Jurkat, Clone E6-1 (cell line): ENCODE data around the gene OR4C11. TPM values are rescaled to one million over a fixed set of nuclear protein-coding genes. Genes with fewer than 3 reads are reported as not detected.

Experiments
- DNase-seq: peaks from one replicate; pipeline ENCODE4 v3.0.0-alpha.2; 2011; ENCODE audit warnings: low read depth, low spot score
- H3K4me3 ChIP-seq: 2 replicates; pipeline ENCODE4 v1.5.1; 2011; ENCODE audit warnings: mild to moderate bottlenecking, low read length, control low read depth, moderate library complexity
- polyA plus RNA-seq: library from polyadenylated mRNA; unstranded; fragments of >200 nt; gene quantifications from one replicate; pipeline ENCODE4 v1.2.1, GENCODE V29; 2012; ENCODE audit warnings: missing spikeins; ENCODE audit not compliant: insufficient read length, insufficient read depth

OR4C11 gene, protein sequence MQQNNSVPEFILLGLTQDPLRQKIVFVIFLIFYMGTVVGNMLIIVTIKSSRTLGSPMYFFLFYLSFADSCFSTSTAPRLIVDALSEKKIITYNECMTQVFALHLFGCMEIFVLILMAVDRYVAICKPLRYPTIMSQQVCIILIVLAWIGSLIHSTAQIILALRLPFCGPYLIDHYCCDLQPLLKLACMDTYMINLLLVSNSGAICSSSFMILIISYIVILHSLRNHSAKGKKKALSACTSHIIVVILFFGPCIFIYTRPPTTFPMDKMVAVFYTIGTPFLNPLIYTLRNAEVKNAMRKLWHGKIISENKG
- not detected for polyA plus RNA-seq

DNA sequence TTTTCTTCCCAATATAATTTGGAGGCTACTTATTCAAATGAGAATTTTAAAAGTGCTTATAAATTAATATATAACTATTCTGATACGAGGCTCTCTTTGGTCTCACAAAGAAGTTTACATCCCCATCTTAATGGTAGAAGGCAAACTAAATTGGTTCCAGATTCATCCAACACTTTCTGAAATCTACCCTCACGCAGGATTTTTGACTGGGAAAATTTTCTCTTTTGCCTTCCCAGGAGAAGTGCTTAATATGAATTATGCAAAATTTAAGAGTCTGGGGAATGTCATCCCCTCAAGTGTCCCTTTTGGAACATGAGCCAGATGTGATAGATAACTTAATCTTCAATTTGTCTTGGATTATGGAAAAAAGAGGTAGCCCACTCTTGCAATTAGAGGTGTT, at the start of gene OR4C11:
Gene OR4C11, minus strand, starts transcription at position 101 of the 400 bp plus-strand sequence. CDS start 3,272 bp downstream, outside the sequence.
- DNase-seq: no peak

DNA sequence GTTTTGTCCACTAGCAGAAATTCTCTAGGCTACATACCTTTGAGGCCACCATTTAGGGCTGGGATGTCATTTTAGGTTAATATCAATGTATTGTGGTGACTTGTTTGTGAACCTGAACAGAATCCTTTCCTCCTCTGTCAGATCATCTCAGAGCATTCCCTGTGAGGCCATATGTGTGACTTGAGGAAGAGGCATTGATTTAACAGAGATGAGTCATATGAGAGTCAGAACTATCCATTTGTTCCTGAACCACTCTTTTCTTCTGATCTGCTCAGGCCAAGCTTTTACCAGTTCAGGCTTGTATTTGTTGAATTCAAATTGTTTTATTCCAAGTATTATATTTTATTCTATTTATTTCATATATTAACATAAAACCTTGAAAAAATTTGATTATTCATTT, 47.7 kb upstream of the OR4C11 start:
- DNase-seq: no peak
- no peak overlapping the region for H3K4me3 ChIP-seq

More for the DNA sequence above, at the start of gene OR4C11:
- no peak within 1 kb of the TSS for H3K4me3 ChIP-seq

DNA sequence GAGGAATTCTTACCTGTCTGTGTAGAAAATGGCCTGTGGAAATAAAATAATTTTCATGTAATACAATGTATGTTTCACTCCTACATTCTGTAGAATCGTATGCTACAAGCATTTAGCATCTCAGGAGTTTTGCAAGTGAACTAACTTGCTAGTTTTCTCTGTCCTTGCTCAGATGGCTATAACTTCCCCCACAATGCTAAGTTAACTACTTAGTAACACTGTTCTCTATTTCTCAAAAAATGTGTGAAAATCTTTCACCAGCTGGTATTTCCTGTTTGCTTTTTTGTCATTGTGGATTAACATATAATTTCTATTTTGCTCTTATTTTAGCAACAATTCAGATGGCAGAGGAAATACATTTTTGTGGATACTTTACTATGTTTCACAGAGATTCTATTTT, 45.1 kb upstream of the OR4C11 start:
- no peak overlapping the region for H3K4me3 ChIP-seq
- no peak for DNase-seq

DNA sequence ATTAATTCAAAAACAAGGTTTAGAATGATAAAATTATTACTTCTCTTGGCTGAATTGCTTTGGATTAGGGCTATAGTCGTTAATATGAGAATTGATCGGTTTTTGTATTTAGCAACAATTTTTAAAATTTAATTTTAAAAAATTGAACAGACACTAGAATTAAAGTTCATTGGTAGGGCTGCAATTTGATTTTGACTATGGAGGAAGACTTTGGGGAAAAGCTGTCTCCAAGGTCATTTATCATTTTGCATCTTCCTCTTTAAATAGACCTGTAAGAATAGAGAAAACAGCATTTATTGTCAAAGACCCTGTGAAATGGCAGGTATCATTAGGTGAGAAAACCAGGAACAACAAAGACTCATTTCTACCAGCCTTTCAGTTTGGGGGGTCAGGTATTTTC, 40.6 kb upstream of the OR4C11 start, which contains the start of gene OR4S2:
Gene OR4S2, plus strand, starts transcription at position 301 of the 400 bp plus-strand sequence. CDS start 2,577 bp downstream, outside the sequence.
- DNase-seq: no peak

DNA sequence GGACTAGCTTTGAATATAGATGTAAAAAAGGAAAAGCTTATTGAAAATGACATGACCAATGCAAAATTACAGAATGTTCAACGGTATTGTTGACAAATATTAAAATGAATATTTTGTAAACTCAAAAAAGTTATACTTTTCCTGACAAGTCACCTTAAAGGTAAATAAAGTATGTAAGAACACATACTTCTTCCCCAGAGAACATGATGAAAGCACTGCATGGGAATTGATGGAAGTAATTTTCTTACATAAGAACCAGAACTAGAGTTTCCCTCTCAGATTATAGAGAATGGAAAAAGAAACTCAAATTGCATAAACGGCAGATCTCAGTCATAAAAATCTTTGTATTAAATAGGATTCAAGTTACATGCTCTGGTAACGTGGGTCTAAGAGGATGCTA, 27.4 kb upstream of the OR4C11 start, which contains the start of gene OR4P4:
Gene OR4P4, plus strand, starts transcription at position 301 of the 400 bp plus-strand sequence.
- H3K4me3 ChIP-seq: no peak within 1 kb of the TSS
- no peak for DNase-seq

More for the DNA sequence above, 40.6 kb upstream of the OR4C11 start, which contains the start of gene OR4S2:
- H3K4me3 ChIP-seq: no peak within 1 kb of the TSS

DNA sequence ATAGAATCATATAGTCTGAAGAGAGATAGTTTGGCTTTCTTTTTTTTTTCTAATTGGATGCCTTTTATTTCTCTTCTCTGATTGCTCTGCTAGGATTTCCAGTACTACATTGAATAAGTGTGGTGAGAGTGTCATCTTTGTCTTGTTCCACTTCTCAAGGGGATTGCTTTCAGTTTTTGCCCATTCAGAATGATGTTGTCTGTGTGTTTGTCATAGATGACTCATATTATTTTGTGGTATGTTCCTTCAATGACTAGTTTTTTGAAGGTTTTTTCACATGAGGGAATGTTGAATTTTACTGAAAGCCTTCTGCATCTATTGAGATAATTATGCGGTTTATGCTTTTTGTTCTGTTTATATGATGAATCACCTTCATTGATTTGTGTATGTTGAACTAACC, 17.1 kb upstream of the OR4C11 start:
- H3K4me3 ChIP-seq: no peak overlapping the region
- DNase-seq: no peak

DNA sequence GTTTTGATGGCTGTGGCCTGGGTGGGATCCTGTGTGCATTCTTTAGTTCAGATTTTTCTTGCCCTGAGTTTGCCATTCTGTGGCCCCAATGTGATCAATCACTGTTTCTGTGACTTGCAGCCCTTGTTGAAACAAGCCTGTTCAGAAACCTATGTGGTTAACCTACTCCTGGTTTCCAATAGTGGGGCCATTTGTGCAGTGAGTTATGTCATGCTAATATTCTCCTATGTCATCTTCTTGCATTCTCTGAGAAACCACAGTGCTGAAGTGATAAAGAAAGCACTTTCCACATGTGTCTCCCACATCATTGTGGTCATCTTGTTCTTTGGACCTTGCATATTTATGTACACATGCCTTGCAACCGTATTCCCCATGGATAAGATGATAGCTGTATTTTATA, 34.9 kb downstream of the OR4C11 start:
- DNase-seq: no peak

DNA sequence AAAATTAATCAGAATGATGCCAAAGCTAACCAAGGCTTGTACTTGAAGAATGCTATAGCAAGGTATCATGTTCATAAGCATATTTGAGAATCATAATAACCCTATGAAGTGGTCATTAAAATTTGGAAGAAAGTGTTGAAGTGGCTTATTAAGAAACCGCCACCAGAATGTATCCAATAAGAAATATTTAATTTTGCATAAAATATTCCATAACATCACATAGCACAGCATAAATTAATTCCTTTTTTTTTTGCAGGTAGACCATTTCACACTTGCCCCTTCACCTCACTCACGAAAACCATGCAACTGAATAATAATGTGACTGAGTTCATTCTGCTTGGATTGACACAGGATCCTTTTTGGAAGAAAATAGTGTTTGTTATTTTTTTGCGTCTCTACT, 35.6 kb downstream of the OR4C11 start, which contains the start of gene OR4C16:
Gene OR4C16, plus strand, starts transcription at position 301 of the 400 bp plus-strand sequence. Its CDS starts 0 bp downstream, at position 301.
- no peak for DNase-seq
- no peak within 1 kb of the TSS for H3K4me3 ChIP-seq

More for the DNA sequence above, 34.9 kb downstream of the OR4C11 start:
- no peak overlapping the region for H3K4me3 ChIP-seq

DNA sequence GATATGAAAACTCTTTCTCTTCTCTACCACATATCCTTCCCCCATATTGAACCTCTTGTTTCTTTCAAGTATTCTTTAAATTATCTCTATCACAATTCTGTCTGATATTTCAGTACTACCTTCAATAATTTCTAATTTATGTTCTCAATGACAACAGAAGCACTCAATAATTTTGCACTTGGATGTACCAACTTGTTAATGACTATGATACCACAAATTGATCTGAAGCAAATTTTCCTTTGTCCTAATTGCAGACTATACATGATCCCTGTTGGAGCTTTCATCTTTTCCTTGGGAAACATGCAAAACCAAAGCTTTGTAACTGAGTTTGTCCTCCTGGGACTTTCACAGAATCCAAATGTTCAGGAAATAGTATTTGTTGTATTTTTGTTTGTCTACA, 53.3 kb downstream of the OR4C11 start, which contains the start of gene OR4C15:
Gene OR4C15, plus strand, starts transcription at position 301 of the 400 bp plus-strand sequence. Its CDS starts 0 bp downstream, at position 301.
- no peak within 1 kb of the TSS for H3K4me3 ChIP-seq
- DNase-seq: no peak
